ENCODE results near the gene NLRC5.

- TF ChIP-seq CTCF (IDR thresholded peaks at IDR 0.05; ENCODE audit: insufficient read depth, low read length, poor library complexity, severe bottlenecking) (no peak), EZH2phosphoT487 (conservative IDR thresholded peaks at IDR 0.05; ENCODE audit: low read length) (no peak)
Observed at GRCh38 chr16:56941092-56941491, 48.3 kb upstream of the NLRC5 start.
